HepG2 (cell line): Measurements from ENCODE around the gene KLHL12. TPM values are rescaled to one million over a fixed set of nuclear protein-coding genes. Genes with fewer than 3 reads are reported as not detected.
A peak's percentile ranks its signal among the peaks of the same experiment; 100 is the strongest.

Source experiments
- ATAC-seq: fragments of 200-7000 bp; cut with Tn5 transposase; 3 replicates; pipeline ENCODE4 v1.9.1; 2020; ENCODE audit warnings: mild to moderate bottlenecking, moderate library complexity
- BruUV-seq: library from RNA; stranded (reverse); fragments of 400-500 nt; replicated peaks from 2 replicates; lab custom pipeline; 2021; lab: Mats Ljungman, UMichigan
- CTCF ChIA-PET: fragments of 300-600 bp; formaldehyde crosslinking; extraction: SDS; loops from one replicate; lab custom pipeline; 2021; ENCODE audit warnings: low total read pairs, inconsistent platforms, low intra/inter-chr PET ratio; lab: Yijun Ruan, JAX
- POLR2A ChIA-PET: fragments of 350-600 bp; sonication (Branson Sonifier 250); formaldehyde crosslinking; loops from one replicate; lab custom pipeline; 2020; ENCODE audit warnings: antibody characterized with exemption, inconsistent platforms; lab: Yijun Ruan, JAX
- DNase-seq: peaks from one replicate; pipeline ENCODE4 v3.0.0-alpha.2; 2015; ENCODE audit warnings: low spot score
- FAIRE-seq: peaks from 3 replicates; lab custom pipeline; 2011; peaks lifted over from hg19 to GRCh38; lab: Jason Lieb, UNC
- H2AFZ ChIP-seq: one replicate; pipeline ENCODE4 v1.6.1; 2011; ENCODE audit warnings: low read length, inconsistent platforms
- H3K27ac ChIP-seq: fragments of 300-600 bp; 3 replicates; pipeline ENCODE4 v1.8.0; 2011; ENCODE audit warnings: mixed run types, mild to moderate bottlenecking, mixed read lengths, low read length, inconsistent platforms; ENCODE audit not compliant: insufficient read depth; ENCODE audit errors: extremely low read length
- H3K27me3 ChIP-seq, 2 experiments: fragments of 200-600 bp in 1 of 2; 2 replicates in 1 of 2; 3 replicates in 1 of 2; pipeline versions ENCODE4 v1.6.0 to v1.8.0; 2011; ENCODE audit warnings: low read length in 2 of 2, mild to moderate bottlenecking in 2 of 2, moderate library complexity in 2 of 2, inconsistent platforms in 1 of 2; ENCODE audit not compliant: insufficient read depth in 2 of 2, control insufficient read depth in 1 of 2
- H3K36me3 ChIP-seq, 2 experiments: fragments of 200-600 bp in 1 of 2; replicated peaks in 1 of 2; 2 replicates in 1 of 2; 3 replicates in 1 of 2; pipeline versions ENCODE4 v1.5.1 to v1.8.0; 2011; ENCODE audit warnings: low read length in 2 of 2, inconsistent platforms in 1 of 2; ENCODE audit not compliant: insufficient read depth in 2 of 2, control insufficient read depth in 1 of 2
- H3K4me1 ChIP-seq: 2 replicates; pipeline ENCODE4 v1.5.1; 2012; ENCODE audit warnings: low read length, inconsistent platforms; ENCODE audit not compliant: insufficient read depth
- H3K4me2 ChIP-seq: 2 replicates; pipeline ENCODE4 v1.6.0; 2011; ENCODE audit warnings: low read depth, low read length, inconsistent platforms
- H3K4me3 ChIP-seq, 3 experiments: fragments of 200-600 bp in 1 of 3; sonication (generic), shearing (Covaris generic) in 1 of 3; replicated peaks in 1 of 3; 2 replicates each; pipeline ENCODE4 v1.5.1; 2011 to 2016; ENCODE audit warnings: low read length in 3 of 3, inconsistent platforms in 2 of 3, low read depth in 2 of 3, mild to moderate bottlenecking in 2 of 3, control low read depth in 1 of 3, mixed read lengths in 1 of 3; ENCODE audit not compliant: insufficient read depth in 1 of 3
- H3K79me2 ChIP-seq: one replicate; pipeline ENCODE4 v1.6.1; 2011; ENCODE audit warnings: low read length, inconsistent platforms; ENCODE audit not compliant: insufficient read depth
- H3K9ac ChIP-seq: 2 replicates; pipeline ENCODE4 v1.6.0; 2011; ENCODE audit warnings: mild to moderate bottlenecking, low read depth, low read length, inconsistent platforms; ENCODE audit not compliant: insufficient read depth
- H3K9me3 ChIP-seq: 2 replicates; pipeline ENCODE4 v1.5.1; 2012; ENCODE audit warnings: mild to moderate bottlenecking, low read length
- H4K20me1 ChIP-seq: 2 replicates; pipeline ENCODE4 v1.6.0; 2011; ENCODE audit warnings: inconsistent platforms, mild to moderate bottlenecking, low read length, moderate library complexity; ENCODE audit not compliant: insufficient read depth
- EHMT2 ChIP-seq: fragments of 200-600 bp; sonication (generic); IDR thresholded peaks from 2 replicates; pipeline ENCODE4 v1.7.0; 2017; ENCODE audit warnings: antibody characterized with exemption, low read depth, low read length, borderline replicate concordance
- HNF4A ChIP-seq: sonication (generic); formaldehyde crosslinking; IDR thresholded peaks from 2 replicates; pipeline ENCODE4 v1.4.0; 2020; ENCODE audit warnings: missing genetic modification reagents
- IRX3 ChIP-seq: sonication (generic); formaldehyde crosslinking; IDR thresholded peaks from 2 replicates; pipeline ENCODE4 v1.8.1; 2023; ENCODE audit warnings: mild to moderate bottlenecking, low read depth, missing genetic modification reagents, borderline replicate concordance
- TBX3 ChIP-seq: fragments of 450-650 bp; IDR thresholded peaks from 2 replicates; pipeline ENCODE4 v1.6.1; 2017; ENCODE audit warnings: antibody characterized with exemption, mild to moderate bottlenecking, inconsistent platforms, borderline replicate concordance
- ZNF451 ChIP-seq: sonication (generic); formaldehyde crosslinking; IDR thresholded peaks from 2 replicates; pipeline ENCODE4 v1.5.0; 2020; ENCODE audit warnings: mild to moderate bottlenecking, missing genetic modification reagents
- ZNF644 ChIP-seq: IDR thresholded peaks from 2 replicates; pipeline ENCODE4 v1.6.1; 2016; ENCODE audit warnings: low read depth
- WGBS: methylation state at CpG from one replicate; pipeline ENCODE4 v1.1.6; 2017; ENCODE audit warnings: low lambda C conversion rate; 5-methylcytosine and 5-hydroxymethylcytosine counted together
- in situ Hi-C: cut with HindIII; loops from 2 replicates; pipeline ENCODE4 v1.10.0; 2017; ENCODE audit warnings: low pct_unique_long_range_greater_than_20kb; ENCODE audit not compliant: extremely low pct_ligation_motif_present
- intact Hi-C: fragments of 100-400 bp; cut with micrococcal nuclease; formaldehyde crosslinking; loops from one replicate; pipeline ENCODE4 v1.10.0; 2022; ENCODE audit not compliant: unreplicated experiment
- polyA plus RNA-seq, 8 experiments: library from polyadenylated mRNA; depleted of rRNA in 3 of 8; stranded (reverse) in 7 of 8; unstranded in 1 of 8; fragments of >200 nt; fragmentation: Illumina TruSeq in 4 of 8; extraction: Trizol in 4 of 8; gene quantifications; 2 replicates each; pipeline versions ENCODE4 v1.2.1 to v1.2.3, GENCODE V29; 2011 to 2016; ENCODE audit warnings: low read depth in 4 of 8, missing spikeins in 1 of 8, mixed read lengths in 1 of 8; ENCODE audit not compliant: insufficient read depth in 1 of 8
- total RNA-seq, 5 experiments: library from RNA; depleted of rRNA; stranded (reverse); fragments of >200 nt; fragmentation: Illumina TruSeq; extraction: Trizol; gene quantifications; 2 replicates each; pipeline ENCODE4 v1.2.3, GENCODE V29; 2016; ENCODE audit warnings: low read depth in 1 of 5
- TF ChIP-seq, protein P1 (sequence below): sonication (generic); formaldehyde crosslinking; conservative IDR thresholded peaks from 2 replicates; pipeline ENCODE4 v1.4.0; 2020; ENCODE audit warnings: missing genetic modification reagents

KLHL12 gene
- total and polyA plus RNA-seq, 2 of the 13 experiments (the other 11 are each of a cell fraction or from before 2014, with no cell fraction given) = 19.2 to 25.2 TPM

DNA sequence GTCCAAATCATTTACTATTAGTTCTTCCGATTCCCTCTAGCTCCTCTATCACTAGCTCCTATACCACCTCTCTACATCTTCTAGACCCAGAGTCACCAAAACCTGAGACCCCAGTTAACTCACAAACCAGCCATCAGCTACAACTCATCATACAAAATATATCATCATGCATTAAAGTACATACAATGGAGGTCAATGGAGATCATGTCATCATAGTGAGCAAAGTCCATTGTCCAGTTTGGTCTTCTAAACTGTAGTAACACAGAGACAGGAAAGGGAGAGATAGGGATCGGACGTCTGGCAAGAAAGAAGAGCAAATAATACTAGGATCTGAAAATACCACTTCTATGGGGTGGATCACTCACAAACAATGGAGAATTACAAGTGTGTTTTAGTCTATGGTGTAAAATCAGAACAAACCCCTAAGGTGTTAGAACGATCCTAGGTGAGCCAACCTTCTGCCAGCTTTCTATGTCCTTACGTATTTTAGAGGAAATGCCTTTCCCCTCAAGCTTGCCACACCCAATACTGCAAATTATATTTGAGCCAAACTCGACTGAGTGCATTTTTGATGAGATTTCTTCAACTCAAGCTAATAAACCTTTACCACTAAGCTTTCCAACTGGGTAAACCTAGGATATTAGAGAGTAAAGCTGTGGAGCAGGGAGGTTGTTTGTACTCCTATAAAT lies 27.2 kb upstream of the KLHL12 start:
- Histone ChIP-seq H3K4me2 (no peak overlapping the region), H3K36me3 (peaks cover 6 to 18% of the 10 kb centered on the region in 2 experiments), H3K27me3 (no peaks in the 10 kb centered on the region; a peak in 1 of 5 replicates), H3K4me3 (no peak overlapping the region), H3K9ac (no peak overlapping the region), H3K79me2 (peaks cover 61% of the 10 kb centered on the region), H4K20me1 (peaks cover 7% of the 10 kb centered on the region), H2AFZ (no peak overlapping the region), H3K9me3 (no peaks in the 10 kb centered on the region), H3K27ac (no peak overlapping the region), H3K4me1 (peaks cover 48% of the 10 kb centered on the region)
- no peak for DNase-seq
- intact Hi-C loops (loop anchor here (10.0 kb wide), 1 partner anchor 69 kb away; the partner anchor contains the start of gene RABIF), in situ Hi-C loops (no loop called here)
- ChIA-PET POLR2A (interaction anchor here (1.1 to 1.5 kb wide), 2 partner anchors 27 to 145 kb away, joined by 3 to 4 read pairs; partner anchors contain the start of gene KLHL12), CTCF (no interaction called here)
- FAIRE-seq = no peak
- 76% methylated on average over 6 of the region's 6 CpGs for WGBS
- peak; percentile 52 for TF ChIP-seq HNF4A (CRISPR knock-in tag)
- no peak for TF ChIP-seq TBX3
- peak; percentile 64; the same call in 1 of the 2 replicates for TF ChIP-seq EHMT2
- peak; percentile 77 for TF ChIP-seq ZNF644
- no peak for ATAC-seq
- no TSS peak for BruUV-seq

DNA sequence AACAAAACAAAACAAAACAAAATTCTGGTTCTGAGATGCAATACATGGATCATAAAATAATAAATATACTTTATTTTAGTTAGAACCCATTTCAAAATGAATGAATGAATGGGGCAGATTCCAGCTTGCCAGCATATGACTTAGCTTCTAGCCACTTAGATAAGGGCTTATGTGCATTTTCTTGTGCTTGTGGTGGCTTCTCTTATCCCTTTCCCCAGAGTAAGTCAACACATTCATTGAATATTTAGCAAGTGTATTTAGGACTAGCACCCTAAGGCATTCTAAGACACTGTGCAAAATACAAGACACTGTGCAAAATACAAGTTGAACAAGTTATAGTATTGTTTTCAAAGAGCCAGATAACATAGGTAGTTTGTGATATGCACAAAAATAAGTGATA lies 26.4 kb upstream of the KLHL12 start:
- in situ Hi-C loops = no loop called here
- Histone ChIP-seq H4K20me1 (peaks cover 7% of the 10 kb centered on the region), H3K36me3 (peaks cover 6 to 25% of the 10 kb centered on the region in 2 experiments), H3K4me1 (peaks cover 40% of the 10 kb centered on the region), H3K4me3 (no peak overlapping the region), H3K4me2 (no peak overlapping the region), H3K79me2 (peaks cover 61% of the 10 kb centered on the region), H3K27ac (no peak overlapping the region), H2AFZ (no peak overlapping the region), H3K27me3 (no peaks in the 10 kb centered on the region; a peak in 1 of 5 replicates), H3K9ac (no peak overlapping the region), H3K9me3 (no peaks in the 10 kb centered on the region)
- ChIA-PET CTCF (no interaction called here), POLR2A (interaction anchor here (1.1 to 1.5 kb wide), 3 partner anchors 26 to 144 kb away, joined by 3 to 4 read pairs (median 3); partner anchors contain the start of gene KLHL12)
- FAIRE-seq (no peak), ATAC-seq (no peak), DNase-seq (no peak)
- no TSS peak for BruUV-seq
- intact Hi-C loops = loop anchor here (10.0 kb wide), 1 partner anchor 69 kb away; the partner anchor contains the start of gene RABIF
- TF ChIP-seq, protein P1, sequence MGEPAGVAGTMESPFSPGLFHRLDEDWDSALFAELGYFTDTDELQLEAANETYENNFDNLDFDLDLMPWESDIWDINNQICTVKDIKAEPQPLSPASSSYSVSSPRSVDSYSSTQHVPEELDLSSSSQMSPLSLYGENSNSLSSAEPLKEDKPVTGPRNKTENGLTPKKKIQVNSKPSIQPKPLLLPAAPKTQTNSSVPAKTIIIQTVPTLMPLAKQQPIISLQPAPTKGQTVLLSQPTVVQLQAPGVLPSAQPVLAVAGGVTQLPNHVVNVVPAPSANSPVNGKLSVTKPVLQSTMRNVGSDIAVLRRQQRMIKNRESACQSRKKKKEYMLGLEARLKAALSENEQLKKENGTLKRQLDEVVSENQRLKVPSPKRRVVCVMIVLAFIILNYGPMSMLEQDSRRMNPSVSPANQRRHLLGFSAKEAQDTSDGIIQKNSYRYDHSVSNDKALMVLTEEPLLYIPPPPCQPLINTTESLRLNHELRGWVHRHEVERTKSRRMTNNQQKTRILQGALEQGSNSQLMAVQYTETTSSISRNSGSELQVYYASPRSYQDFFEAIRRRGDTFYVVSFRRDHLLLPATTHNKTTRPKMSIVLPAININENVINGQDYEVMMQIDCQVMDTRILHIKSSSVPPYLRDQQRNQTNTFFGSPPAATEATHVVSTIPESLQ (CRISPR knock-in tag) = no peak
- TF ChIP-seq ZNF451 (CRISPR knock-in tag) = no peak
- no peak for TF ChIP-seq IRX3 (CRISPR knock-in tag)
